Measurements from ENCODE around the gene SERINC4. TPM values are rescaled to one million over a fixed set of nuclear protein-coding genes. Genes with fewer than 3 reads are reported as not detected.
"Not testable (repeated sequence)": the region's sequence is repeated elsewhere in the genome, so short reads cannot be mapped to it uniquely, and the experiment has no call there.

Gene SERINC4
- total RNA-seq, result 0.34 TPM

DNA sequence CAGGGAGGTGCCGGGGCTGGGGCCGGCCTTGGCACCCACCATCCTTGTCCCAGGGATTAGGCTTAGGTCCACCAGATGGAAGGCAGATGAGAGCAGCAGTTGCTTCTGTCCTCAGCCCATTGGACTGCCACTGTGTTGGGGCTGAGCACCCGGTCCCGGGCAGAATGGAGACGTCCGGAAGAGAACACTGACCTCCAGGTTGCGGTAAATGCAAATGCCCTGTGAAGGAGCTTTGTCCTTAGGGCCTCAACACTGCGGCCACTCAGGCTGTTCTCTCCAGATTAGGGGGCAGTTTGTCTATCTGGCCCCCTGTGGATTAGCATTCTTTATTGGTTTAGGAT lies at the start of gene SERINC4:
Gene SERINC4 (minus strand): TSS at position 276 of the 341 bp plus-strand sequence. CDS start 234 bp downstream, at position 42.
- no peak for DNase-seq (ENCODE audit: low spot score)

DNA sequence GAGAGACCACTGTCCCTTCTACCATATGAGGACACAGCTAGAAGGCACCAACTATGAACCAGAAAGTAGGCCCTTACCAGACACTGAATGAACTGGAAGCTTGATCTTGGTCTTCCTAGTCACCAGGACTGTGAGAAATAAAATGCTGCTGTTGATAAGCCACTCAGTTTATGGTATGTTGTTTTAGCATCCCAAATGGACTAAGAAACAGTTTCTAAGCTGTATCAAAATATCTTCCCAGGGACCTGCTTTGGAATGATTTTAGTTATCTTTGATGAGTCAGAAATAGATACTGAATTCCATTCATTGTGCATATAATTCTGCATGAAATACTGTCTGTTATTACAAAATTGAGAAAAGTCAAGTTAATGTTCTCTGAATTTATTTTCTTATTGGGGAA lies 45.4 kb upstream of the SERINC4 start:
- DNase-seq (ENCODE audit: low spot score), result no peak

DNA sequence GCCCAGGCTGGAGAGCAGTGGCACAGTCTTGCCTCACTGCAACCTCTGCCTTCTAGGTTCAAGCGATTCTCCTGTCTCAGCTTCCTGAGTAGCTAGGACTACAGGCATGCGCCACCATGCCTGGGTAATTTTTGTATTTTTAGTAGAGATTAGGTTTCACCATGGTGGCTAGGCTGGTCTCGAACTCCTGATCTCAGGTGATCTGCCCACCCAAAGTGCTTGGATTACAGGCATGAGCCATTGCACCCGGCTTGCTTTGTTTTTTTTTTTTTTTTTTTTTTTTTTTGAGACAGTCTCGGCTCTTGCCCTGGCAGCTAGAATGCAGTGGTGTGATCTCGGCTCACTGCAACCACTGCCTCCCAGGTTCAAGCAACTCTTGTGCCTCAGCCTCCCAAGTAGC lies 32.5 kb upstream of the SERINC4 start:
- not testable (repeated sequence) for DNase-seq (ENCODE audit: low spot score)

DNA sequence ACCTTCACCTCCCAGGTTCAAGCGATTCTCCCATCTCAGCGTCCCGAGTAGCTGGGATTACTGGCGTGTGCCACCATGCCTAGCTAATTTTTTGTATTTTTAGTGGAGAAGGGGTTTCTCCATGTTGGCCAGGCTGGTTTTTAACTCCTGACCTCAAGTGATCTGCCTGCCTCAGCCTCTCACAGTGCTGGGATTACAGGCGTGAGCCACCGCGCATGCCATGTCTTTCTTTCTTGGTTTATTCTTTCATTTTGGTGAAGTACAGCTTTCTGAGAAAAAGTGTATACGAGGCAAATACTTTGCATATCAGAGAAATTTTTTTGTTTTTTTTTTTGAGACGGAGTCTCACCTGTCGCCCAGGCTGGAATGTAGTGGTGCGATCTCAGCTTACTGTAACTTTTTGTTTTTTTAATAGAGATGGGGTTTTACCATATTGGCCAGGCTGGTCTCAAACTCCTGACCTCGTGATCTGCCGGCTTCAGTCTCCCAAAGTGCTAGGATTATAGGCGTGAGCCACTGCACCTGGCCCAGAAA lies 31.6 kb upstream of the SERINC4 start:
- not testable (repeated sequence) for DNase-seq (ENCODE audit: low spot score)

DNA sequence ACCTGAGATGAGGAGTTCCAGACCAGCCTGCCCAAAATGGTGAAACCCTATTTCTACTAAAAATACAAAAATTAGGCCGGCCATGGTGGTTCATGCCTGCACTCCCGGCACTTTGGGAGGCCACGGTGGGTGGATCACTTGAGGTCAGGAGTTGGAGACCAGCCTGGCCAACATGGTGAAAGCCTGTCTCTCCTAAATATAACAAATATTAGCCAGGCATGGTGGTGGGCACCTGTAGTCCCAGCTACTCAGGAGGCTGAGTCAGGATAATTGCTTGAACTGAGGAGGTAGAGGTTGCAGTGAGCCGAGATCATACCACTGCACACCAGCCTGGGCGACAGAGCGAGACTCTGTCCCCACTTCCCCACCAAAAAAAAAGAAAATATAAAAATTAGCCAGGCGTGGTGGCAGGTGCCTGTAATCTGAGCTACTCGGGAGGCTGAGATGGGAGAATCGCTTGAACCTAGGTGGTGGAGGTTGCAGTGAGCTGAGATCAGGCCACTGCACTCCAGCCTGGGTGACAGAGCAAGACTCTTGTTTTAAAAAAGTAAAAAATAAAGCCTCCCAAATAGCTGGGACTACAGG lies 30.8 kb upstream of the SERINC4 start:
- DNase-seq (ENCODE audit: low spot score), result not testable (repeated sequence)

DNA sequence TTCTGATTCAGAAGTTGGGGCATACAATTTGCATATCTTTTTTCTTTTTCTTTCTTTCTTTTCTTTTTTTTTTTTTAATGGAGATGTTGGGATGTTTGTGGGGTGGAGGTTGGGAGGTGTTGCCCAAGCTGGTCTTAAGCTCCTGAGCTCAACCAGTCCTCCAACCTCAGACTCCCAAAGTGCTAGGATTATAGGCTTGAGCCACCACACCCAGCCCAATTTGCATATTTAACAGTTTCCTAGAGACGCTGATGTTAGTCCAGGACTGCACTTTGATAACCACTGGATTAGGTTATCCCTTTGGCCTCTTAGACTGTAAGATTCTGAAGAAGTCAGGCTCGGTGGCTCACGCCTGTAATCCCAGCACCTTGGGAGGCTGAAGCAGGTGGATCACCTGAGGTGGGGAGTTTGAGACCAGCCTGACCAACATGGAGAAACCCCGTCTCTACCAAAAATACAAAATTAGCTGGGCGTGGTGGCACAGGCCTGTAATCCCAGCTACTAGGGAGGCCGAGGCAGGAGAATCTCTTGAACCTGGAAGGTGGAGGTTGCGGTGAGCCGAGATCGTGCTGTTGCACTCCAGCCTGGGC lies 30.0 kb upstream of the SERINC4 start:
- DNase-seq (ENCODE audit: low spot score), result not testable (repeated sequence)

DNA sequence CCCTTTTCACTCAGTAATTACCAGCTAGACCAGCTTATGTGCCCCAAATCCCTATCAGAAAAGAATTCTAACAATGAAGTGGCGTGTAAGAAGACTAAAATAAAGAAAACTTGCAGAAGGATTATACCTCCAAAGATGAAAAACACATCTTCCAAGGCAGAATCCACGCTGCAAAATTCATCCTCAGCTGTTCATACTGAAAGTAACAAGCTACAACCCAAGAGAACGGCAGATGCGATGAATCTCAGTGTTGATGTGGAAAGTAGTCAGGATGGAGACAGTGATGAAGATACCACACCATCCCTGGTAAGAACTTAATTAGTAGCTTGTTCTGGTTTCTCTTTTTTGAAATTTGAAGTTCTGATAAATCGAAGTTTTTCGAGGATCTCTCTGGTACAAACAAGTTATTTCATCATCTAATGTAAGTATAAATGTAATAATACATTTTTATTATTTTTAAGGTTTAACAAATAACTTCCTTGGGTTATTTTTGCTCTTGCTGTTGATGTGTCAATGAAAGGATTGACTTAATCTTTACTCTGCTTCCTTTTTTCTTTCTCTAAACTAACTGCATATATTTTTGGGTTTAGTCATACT lies 28.1 kb upstream of the SERINC4 start:
- no peak for DNase-seq (ENCODE audit: low spot score)

DNA sequence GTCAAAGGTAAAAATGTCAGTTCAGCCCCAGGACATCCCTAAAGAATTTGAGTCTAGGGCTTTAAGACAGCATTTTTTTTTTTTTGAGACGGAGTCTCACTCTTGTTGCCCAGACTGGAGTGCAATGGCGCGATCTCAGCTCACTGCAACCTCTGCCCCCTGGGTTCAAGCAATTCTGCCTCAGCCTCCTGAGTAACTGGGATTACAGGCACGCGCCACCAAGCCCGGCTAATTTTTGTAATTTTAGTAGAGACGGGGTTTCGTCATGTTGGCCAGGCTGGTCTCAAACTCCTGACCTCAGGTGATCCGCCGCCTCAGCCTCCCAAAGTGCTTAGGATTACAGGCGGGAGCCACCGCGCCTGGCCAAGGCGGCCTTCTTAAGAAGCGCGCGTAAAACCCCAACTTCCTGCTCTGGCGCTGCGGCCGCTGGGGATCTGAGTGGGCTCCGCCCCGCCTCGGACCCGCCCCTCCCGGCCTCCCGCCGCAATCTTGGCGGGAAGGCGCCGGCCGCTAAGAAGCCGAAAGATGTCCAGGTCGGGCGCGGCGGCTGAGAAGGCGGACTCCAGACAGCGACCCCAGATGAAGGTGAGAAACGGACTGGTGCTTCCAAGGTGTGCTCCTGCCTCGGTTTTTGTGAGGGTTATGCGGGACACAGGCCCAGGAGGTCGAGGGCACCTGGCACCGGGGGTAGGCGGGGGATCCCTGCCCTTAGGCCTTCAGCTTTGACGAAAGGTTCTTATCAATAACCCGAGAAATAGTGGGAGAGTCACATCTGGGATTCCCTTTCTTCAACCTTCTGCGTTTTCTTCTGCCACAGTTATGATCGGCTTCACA lies 26.7 kb upstream of the SERINC4 start, which contains the start of gene WDR76:
Gene WDR76 (plus strand): TSS at position 495 of the 834 bp plus-strand sequence. CDS start 31 bp downstream, at position 526.
- peak; percentile 83 for DNase-seq (ENCODE audit: low spot score)

DNA sequence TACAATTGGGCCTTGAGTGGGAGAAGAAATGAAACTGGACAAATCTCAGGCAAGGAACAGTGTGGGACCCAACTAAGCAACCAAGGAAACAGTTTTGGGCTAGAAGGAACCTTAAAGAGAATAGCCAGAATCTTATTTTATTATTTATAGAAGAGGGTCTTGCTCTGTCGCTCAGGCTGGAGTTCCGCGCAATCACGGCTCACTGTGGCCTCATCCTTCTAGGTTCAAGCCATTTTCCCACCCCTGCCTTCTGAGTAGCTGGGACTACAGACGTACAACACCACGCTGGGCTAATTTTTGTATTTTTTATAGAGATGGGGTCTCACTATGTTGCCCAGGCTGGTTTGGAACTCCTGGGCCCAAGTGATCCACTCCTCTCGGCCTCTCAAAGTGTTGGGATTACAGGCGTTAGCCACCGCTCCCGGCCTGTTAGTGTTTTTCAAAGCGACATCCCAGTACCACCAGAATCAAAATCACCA lies 26.0 kb upstream of the SERINC4 start:
- no peak for DNase-seq (ENCODE audit: low spot score)

DNA sequence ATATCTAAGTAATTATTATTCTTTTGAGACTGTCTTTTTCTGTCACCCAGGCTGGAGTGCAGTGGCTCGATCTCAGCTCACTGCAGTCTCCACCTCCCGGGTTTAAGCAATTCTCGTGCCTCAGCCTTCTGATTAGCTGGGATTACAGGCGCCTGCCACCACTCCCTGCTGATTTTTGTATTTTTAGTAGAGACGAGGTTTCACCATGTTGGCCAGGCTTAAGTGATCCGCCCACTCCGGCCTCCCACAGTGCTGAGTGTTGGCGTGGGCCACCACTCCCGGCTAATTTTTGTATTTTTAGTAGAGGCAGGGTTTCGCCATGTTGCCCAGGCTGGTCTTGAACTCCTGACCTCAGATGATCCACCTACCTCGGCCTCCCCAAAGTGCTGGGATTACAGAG lies 25.3 kb upstream of the SERINC4 start:
- not testable (repeated sequence) for DNase-seq (ENCODE audit: low spot score)

DNA sequence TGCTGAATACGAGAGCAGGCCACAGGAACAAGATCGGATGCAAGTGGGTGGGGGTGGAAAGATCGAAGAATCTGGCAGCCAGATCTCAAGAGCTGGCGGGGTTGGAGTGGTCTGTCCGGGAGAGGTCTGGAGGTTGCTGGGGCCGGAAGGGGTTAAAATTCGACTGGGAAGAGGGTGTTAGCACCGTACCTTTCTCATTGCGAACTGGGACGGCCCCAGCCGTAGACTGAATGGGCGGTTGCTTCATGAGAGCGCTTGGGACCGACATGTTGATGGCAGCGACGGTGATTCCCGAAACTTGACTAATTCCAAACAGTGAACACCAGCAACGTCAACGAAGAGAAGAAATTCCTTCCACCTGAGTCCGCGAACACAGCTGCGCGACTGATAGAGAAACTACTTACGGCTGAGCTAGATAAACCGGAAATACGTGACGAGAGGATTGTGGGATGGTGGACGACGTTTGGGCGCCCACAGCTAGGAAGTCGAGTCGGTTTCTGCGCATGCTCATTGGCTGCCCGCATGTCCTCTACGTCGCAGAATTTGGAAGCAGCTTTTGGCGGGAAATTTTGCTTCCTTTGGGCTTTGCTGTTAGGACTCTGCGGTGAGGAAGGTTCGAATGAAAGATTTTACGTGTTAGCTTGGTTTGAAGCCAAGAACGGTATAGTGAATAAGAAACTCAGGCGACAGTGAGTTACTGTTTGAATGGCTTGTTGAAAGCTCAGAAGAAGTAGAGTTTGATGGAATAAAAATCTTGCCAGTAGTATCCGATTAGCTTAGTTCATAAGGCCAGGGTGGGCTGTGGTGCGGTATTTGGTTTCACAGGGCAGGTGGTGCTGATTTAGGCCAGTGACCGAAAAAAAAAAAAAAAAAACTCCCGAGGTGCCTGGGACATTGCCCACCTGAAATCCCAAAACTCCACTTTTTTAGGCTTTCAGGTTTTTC lies 24.6 kb upstream of the SERINC4 start, which contains the start of gene MFAP1:
Gene MFAP1 (minus strand): TSS at position 389 of the 945 bp plus-strand sequence. CDS start 121 bp downstream, at position 268.
- peak; percentile 95 for DNase-seq (ENCODE audit: low spot score)

DNA sequence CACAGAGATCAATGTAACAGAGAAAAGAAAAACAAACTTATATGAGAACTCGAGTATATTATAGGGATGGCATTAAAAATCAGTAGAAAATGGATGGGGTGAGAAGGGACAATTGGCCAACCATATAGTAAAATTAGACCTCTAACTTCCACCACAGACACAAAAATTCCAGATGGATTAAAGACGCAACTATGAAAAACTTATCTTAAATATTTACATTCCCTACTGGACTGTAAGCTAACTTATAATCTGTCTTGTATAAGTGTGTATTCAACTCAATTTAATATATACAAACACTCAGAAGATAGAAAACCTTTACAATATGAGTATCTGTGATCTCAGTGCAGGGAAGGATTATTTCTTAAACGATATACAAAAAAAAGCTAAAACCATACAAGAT lies 21.5 kb upstream of the SERINC4 start:
- no peak for DNase-seq (ENCODE audit: low spot score)

DNA sequence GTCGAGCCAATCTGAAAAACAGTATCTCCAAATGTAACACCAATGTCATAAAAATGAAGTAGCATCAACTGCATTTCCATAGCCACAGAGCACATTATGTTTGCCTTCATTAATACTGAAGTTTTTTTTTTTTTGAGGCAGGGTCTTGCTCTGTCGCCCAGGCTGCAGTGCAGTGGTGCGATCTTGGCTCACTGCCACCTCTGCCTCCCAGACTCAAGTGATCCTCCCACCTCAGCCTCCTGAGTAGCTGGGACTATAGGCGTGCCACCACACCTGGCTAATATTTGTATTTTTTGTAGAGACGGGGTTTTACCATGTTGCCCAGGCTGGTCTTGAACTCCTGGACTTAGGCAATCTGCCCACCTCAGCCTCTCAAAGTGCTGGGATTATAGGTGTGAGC lies 15.0 kb upstream of the SERINC4 start:
- DNase-seq (ENCODE audit: low spot score), result not testable (repeated sequence)

DNA sequence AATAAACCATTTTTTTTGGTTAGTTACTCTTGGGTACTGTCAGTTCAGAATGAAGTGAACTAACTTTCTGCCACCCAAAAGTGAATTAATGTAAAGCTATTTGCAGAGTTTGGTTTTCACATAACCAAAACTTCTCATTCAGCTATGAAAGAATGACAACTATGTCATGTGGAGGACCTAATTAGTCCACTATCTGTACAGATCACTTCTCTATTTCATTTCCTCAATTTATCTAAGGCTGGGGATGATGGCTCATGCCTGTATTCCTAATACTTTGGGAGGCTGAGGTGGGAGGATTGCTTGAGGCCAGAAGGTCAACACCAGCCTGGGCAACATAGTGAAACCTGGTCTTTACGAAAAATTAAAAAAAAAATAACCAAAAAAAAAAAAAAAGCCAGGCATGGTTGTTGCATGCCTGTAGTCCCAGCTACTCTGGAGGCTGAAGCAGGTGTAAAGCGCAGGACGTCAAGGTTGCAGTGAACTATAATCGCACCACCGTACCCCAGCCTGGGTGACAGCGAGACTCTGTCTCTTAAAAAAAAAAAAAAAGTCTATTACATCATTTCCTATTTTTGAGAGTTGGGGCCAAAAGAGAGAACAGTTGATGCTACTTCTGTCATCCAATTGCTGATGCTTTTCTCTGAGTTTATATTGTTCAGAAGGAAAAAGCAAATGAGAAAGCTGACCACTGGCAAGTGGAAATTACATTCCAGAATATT lies 9.1 kb upstream of the SERINC4 start:
- no peak for DNase-seq (ENCODE audit: low spot score)

DNA sequence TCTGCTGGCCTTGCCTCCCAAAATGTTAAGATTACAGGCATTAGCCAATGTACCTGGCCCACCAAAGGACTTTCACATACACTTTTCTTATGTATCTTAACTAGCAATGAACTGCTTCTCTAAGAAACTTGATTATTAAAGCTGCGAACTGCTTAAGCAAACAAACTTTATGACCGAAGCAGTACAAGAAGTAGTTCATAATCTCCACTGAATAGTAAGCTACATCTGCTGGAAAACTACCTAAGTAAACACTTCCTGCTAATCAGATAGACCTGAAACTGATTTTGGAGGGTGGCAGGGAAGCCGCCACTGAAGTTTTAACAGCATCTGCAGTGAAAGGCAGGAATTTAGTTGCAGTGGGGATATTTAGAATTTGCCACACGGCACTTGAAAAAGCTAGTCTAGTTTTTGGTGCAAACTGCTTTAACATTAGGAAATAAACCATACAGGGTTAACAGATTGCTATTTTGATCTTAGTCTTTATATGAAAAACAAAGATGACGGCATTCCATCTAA lies 8.5 kb upstream of the SERINC4 start:
- DNase-seq (ENCODE audit: low spot score), result no peak

DNA sequence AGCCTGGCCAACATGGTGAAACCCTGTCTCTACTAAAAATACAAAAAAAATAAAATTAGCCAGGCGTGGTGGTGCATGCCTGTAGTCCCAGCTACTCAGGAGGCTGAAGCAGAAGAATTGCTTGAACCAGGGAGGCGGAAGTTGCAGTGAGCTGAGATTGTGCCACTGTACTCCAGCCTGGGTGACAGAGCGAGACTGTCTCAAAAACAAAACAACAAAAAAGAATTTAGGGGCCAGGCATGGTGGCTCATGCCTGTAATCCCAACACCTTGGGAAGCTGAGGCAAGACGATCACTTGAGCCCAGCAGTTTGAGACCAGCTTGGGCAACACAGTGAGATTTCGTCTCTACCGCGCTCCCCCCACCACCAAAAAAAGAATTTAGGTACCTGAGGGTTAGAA lies 2.7 kb upstream of the SERINC4 start:
- DNase-seq (ENCODE audit: low spot score), result not testable (repeated sequence)

DNA sequence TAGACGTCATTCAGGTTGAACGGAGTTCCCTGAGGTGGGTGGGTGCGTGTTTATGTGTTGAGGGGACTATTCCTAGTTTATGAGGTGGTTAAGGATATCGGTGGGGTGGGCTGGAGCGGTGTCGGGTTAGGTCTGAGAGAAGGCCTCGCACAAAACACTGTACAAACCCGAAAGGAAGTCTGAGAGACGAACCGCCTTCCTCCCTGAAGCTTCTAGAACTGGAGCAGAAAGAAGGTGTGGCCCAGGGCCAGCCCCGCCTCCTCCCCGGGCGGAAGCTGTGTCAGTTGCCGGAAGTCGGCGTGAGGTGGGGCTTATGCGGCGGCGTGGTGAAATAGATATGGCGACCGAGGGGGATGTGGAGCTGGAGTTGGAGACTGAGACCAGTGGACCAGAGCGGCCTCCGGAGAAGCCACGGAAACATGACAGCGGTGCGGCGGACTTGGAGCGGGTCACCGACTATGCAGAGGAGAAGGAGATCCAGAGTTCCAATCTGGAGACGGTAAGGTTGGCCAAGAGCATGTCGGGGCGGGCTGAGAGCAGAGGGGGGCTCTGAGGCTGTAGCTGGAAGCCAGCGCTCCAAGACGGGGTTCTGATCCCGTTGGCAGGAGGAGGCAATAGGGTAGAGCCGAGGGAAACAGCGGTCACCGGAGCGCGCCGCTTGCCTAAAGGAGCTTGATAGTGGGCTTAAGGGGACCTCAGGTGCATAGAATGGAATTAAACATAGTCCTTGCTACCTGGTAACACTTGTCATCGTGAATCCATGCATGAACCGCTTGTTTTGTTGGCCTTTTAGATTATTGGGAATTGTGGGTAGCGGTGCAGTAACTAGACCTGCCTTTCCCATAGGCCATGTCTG lies 494 bp upstream of the SERINC4 start, which contains the start of gene HYPK:
Gene HYPK (plus strand): TSS at position 314 of the 856 bp plus-strand sequence. CDS start 24 bp downstream, at position 338.
- DNase-seq (ENCODE audit: low spot score), result peak; percentile 96

DNA sequence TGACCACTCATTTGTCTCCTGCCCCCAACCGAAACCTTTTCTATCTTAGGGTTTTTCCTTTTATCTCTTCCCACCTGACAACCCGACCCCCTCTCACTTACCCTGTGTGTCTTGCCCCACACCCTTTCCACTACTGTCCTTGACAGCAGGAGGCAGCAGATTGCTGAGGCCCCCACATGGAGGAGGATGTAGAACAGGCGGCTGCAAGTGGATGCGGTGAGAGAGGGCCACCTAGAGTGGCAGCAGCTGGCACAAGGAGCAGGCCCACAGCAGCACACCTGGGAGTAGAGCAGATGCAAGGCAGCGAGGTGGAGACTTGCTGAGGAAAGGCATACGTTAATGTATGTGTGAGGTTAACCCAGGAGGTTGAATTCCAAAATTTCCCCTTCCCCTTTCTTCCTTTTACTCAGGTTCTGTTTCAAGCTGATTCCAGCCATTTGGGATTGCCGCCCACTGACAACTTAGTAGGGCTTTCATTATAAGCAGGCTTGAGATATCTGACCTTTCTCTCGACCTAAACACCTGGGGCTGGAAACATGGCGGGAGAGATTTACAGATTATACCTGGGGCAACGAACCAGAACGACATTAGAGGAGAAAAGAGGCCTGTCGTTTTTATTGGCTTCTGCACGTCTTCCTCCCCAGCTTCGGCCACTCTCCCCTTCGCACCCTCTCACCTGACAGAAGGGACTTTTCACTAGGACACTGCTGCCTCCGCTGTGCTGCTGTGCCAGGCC lies 643 bp downstream of the SERINC4 start:
- DNase-seq (ENCODE audit: low spot score), result no peak

All from ureter (tissue), 1 donor.